A549 treated with GW870086 at 1 μM for 4 hours (cell line): ENCODE results near the gene CD8A. TPM values are rescaled to one million over a fixed set of nuclear protein-coding genes. Genes with fewer than 3 reads are reported as not detected.

Experiments
- total RNA-seq: library from RNA; stranded (reverse); fragments of 200-300 nt; extraction: Qiagen RNA extraction; gene quantifications from 5 replicates; pipeline ENCODE4 v1.2.3, GENCODE V29; 2022; ENCODE audit warnings: low read depth

Gene CD8A
- total RNA-seq, result 0.21 to 0.34 TPM (median 0.24 TPM) in 5 replicates

GRCh38 chr2:86790676-86791572 lies at the start of gene CD8A:
Gene CD8A, minus strand, starts transcription at chr2:86790913. Its CDS starts 88 bp downstream, at chr2:86790825.

Other genes starting within 250 kb of the CD8A start
- gene CHMP3, start 227.5 kb downstream of the CD8A start, total RNA-seq, result 118 to 132 TPM (median 124 TPM) in 5 replicates
- gene RNF103, start 167.0 kb downstream of the CD8A start, total RNA-seq, result 52.6 to 62.4 TPM (median 53.6 TPM) in 5 replicates
- gene RMND5A, start 70.6 kb downstream of the CD8A start, total RNA-seq, result 20.8 to 27.3 TPM (median 24.4 TPM) in 5 replicates
- gene CD8B, start 71.0 kb upstream of the CD8A start, total RNA-seq, result not detected in 5 replicates
- gene RGPD1, start 151.2 kb upstream of the CD8A start, total RNA-seq, result 0.03 to 0.09 TPM (median 0.05 TPM) in 4 of 5 replicates, not detected in the other
- 0.29 to 0.88 TPM (median 0.31 TPM) in 5 replicates for gene PLGLB1, start 230.9 kb upstream of the CD8A start, total RNA-seq